DMS153 treated with DMSO at 0.1 percent for 48 hours (cell line): Measurements from ENCODE around the gene OSBP2.

Experiments
- DNase-seq: peaks from one replicate; lab custom pipeline; 2025; ENCODE audit not compliant: unreplicated experiment; lab: John Stamatoyannopoulos, UW

The OSBP2 gene

DNA sequence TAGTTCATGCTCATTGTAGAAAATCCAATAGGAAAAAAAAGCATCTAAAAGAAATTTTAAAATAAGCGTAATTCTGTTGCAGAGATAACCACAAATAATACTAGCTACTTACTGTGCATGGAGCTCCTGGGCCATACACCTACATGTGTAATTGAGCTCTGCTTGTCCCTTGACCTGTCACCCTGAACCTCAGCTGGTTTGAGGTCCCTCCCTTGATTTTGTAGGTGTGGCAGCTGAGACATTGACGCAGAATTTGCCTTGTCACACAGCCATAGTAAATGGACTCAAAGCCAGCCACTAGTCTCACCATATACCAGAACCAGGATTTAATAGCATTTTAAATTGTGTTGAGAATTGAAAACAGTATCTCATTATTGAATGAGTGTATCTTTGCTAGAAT lies 138.6 kb downstream of the OSBP2 start:
- DNase-seq: no peak

DNA sequence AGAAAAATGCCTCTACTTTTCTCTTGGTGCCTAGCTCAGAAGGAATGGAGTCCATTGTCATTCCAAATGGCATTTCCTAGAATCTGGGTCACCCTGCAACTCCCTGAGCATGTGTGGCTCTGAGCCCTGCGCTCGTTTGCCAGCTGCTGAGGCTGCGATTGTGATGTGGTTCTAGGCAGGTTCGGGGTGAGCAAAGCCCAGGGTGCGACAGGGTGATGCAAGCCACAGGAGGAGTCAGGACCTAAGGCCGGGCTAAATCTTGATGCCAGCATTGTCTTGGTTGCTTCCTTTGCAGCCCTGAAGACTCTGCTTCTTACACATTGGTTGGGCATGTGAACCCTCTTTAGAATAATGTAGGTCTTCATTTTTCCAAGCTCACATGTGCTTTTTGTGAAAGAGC lies 142.9 kb downstream of the OSBP2 start:
- no peak for DNase-seq

DNA sequence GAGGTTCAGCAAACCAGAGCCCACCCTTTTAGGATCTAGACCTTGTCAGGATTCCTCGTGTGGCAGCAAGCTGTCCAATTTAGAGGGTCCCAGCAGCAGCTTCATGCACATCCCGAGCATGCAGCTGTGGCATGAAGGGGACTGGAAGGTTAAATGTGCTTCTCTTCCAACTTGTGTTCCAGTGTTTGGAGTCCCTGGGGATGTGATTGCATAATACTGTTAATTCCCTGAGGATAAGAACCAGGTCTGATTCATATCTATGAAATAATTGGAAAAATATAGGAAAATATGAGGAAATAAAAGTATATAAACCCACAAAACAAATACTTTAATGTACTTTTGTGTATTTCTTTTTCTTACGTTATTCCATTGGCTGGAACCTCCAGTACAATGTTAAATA lies 143.4 kb downstream of the OSBP2 start:
- DNase-seq: no peak

DNA sequence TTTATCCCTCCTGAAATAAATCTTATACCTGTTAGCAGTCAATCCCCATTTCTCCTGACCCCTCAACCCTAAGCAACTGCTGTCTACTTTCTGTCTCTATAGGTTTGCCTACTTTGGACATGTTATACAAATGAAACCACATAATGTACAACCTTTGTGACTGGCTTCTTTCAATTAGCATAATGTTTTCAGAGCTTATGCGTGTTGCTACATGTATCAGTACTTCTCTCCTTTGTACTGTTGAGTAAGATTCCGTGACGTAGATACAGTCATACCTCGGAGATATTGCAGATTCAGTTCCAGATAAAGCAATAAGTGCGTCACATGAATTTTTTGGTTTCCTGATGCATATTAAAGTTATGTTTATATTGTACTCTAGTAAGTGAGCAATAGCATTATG lies 146.6 kb downstream of the OSBP2 start:
- no peak for DNase-seq

DNA sequence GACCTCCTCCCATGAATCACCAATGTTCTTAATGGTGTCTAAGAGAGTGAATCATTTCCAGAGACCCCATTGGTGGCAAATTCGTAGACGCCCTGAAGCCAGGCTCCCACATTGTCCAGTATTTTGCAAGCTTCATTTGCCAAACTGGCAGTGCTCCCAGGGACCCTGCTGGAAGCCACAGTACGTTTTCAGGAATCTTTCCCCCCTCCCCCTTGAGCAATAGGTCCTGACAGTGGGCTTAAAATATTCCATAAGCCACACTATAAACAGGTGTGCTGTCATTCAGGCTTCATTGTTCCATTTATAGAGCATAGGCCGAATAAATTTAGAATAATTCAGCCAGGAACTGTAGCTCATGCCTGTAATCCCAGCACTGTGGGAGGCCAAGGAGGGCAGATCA lies 148.6 kb downstream of the OSBP2 start:
- DNase-seq: no peak

DNA sequence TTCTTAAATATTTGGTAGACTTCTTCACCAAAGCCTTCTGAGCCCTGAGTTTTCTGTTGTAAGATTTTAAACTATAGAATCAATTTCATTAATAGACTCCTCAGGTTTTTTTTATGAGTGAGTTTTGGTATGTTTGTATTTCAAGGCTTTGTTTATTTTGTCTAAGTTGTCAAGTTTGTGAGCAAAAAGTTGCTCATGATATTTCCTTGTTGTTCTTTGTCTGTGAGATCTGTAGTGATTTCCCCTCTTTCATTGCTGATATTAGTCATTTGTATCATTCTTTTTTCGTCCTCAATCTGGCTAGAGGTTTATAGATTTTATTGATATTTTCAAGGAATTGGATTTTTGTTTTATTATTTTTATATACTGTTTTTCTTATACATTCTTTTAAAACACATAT lies 152.9 kb downstream of the OSBP2 start:
- DNase-seq: no peak

DNA sequence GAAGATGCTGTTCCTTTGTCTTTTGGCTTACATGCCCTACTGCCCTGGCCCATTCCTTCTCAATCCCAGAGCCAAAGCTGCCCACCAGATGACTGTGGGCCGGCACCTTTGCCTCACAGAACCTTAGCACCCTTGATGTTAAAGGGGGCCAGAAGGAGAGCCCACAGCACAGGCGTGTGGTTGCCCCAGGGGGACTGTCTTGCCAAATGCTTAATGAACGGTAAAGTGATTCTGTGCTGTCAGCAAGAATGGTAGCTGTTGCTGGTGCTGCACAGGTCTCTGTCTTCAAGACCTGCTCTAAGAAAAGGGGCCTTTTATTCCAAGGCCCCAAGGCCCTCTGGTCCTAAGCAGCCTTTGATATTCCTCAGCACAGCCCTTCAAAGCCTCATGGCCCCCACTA lies 160.6 kb downstream of the OSBP2 start:
- no peak for DNase-seq

DNA sequence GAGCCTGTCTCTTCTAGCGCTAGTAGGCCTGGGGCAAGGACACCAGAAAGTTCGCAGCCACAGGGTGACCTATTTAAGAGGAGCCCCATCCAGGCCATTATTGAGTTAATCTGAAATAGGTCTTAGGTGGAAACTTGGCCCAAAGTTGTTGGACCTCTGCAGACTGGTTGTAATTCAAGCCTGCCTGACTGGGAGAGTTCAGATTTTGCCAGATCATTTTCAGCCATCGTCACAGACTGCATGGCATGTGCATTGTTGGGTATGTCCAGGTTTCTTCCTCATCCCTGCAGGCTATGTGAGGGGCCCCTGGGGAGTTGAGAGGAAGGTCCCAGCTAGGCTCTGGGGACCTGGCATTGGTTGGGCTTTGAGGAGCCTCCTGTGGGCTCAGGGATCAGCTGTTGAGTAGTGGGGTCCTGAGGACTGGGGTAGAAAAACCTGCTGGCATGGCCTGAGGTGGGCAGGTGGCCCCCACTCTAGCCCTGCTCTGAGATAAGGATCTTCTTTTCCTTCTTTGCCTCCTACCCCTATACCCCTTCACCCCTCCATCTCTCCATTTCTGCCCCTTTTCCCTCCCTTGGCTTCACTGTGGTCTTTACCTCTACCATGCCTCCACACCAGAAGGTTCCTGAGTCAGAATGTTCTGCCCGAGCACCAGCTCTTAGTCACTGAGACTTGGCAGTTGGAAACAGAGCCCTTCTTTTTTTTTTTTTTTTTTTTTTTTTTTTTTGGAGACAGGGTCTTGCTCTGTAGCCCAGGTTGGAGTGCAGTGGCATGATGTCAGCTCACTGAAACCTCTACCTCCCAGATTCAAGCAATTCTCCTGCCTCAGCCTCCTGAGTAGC lies 161.2 kb downstream of the OSBP2 start:
- DNase-seq: no peak

DNA sequence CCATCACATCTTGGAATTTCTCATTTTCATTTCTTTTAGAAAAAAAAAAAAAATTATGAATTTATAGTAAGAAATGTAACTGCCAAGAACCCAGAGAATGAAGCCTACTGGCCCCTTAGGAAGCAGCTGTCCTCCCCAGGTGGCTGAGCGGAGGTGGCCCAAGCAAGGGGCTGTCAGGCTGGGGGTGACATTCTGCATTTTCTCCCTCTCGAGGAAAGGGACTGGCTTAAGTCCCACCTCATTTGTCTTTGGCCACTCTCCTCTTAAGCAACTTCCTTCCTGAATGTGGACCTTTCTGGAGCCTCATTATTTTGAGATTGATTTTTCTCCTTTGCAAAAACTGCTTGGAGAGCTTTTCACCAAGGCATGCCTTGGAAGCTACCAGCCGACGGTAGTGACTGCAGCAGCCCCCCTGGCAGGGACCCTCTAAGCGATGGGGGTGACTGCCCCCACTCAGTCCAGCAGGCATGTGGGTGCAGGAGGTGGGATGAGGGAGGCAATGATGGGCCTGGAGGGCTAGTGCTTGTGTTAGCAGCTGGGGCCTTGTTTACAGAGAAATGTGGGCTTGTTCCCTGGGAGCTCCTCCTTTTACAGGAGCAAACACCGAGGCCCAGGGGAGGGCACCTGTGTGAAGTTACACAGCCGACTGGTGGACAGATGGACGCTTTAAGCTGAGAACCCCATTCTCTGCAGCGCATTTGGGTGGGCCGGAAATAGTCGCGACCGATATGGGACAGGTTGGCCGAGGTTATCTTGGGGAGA lies 162.2 kb downstream of the OSBP2 start:
- no peak for DNase-seq

DNA sequence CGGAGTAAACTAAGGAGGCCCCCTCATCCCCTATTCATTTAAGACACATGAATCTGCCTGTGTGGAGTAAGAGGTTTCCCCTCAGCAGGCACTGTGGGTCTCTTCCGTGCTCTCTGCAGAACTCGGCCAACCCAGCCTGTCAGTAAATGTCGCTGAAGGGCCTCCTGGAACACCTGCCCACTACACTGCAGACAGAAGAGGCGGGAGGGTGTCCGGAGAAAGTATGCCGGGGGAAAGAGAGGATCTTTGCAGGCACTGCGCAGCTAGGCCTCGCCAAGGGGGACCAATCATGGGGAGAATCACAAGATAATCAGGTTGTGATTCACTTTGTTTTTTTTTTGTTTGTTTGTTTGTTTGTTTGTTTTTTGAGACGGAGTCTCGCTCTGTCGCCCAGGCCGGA lies 163.1 kb downstream of the OSBP2 start:
- no peak for DNase-seq

DNA sequence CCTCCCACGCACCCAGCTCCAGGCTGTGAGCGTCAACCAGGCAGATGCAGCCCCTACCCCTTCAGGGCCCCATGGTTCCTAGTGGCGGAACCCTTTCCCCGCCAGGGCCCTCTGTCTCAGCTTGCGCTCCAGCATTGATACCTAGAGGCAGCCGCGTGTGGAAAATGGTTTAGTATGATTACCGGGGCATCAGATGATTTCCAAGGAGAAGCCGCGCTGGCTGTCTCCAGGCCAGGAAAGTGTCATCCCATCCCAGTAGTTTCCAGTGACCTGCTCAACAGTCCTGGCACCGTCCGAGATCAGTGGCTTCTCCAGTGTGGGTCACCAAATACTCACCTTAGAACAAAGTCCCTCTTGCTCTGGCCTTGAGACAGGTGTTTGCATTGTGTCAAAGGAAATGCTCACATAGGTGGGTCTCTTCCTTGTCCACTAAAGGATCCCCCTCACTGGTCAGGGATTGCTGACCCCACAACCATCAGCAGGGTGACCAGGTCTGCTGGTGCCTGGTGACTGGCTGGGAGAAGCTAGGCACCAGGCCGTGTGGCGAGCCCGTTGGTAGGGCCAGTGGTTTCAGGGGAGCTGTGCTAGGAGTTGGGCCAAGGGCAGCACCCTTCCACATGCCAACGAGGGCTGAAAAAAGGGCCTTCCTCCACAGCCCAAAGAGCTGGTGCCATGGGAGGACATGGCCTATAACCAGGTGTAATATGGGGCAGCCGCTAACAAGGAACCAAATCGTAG lies 164.5 kb downstream of the OSBP2 start:
- DNase-seq: no peak

DNA sequence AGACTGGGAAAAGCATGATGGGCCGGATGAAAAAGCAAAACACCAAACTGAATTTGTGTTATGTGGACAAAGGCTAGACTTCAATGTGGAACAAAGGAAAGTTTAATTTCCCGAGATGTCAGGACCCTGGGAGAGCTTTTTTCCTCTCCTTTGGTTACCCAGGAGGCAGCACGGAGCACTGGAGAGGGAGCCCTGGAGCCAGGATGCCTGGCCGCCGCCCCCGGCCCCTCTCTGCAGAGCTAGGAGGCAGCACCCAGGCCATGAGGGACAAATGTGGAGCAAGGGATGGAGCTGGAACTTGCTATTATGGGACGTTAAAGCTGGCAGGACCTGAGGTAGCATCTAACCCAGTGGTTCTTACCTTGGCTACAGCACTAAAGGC lies 165.0 kb downstream of the OSBP2 start:
- no peak for DNase-seq

DNA sequence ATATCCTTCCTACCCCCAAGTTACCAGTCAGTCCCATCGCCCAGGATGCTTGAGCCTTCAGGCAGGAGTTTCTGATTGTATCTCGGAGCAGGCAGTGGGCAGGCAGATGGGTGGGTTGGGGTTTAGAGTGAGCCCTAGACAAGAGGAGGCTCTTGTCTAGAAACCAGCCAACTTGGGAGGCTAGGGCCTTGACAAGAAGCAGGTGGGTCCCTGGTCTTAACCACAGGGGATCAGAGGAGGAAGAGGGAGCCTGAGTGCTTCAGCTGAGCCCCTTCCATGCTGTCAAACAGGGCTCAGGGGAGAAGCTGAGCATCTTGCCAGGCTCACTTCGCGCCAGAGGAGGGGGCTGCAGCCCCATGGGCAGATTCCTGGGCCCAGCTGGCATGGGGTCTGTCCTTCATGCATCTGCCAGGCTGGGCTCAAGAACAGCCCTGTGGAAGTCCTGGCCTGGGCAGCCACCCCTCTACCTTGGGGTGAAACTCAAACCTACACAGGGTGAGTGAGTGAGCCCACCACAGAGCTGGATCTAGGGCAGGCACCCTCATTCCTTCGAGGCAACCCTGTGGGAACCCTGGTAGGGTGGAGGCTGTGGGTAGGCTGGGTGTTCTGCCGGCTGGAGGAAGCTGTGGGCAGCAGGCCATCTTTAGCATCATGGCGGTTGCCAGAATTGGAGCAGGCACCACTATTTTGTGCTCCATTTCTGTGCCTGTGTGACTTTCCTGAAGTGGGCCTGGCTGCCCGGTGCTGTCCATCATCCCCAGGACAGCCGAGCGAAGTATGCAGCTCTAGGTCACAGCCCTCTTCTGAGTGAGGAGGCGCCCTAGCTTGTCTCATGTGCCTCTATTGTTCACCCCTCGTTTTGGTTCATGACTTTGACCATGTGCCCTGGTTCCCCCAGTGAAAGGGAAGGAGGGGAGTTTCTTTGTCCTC lies 165.8 kb downstream of the OSBP2 start:
- DNase-seq: no peak

DNA sequence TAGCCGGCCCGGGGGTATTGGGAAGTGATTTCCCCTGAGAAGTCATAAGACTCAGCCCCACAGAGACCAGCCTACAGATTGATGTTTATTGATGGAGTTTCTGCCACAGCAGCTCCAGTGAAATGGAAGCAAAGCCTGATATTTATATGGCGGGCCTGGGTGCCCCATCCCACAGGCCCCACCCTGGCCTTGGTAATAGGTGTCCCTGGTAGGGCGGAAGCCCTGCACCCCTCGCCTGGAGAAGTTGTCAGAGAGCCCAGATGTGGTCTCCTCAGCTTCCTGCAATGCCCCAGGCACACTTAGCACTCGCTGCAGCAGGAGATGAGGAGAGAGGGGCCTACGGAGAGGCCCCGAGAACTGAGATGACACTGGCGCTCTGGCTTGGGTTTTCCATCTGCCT lies 166.5 kb downstream of the OSBP2 start:
- no peak for DNase-seq

DNA sequence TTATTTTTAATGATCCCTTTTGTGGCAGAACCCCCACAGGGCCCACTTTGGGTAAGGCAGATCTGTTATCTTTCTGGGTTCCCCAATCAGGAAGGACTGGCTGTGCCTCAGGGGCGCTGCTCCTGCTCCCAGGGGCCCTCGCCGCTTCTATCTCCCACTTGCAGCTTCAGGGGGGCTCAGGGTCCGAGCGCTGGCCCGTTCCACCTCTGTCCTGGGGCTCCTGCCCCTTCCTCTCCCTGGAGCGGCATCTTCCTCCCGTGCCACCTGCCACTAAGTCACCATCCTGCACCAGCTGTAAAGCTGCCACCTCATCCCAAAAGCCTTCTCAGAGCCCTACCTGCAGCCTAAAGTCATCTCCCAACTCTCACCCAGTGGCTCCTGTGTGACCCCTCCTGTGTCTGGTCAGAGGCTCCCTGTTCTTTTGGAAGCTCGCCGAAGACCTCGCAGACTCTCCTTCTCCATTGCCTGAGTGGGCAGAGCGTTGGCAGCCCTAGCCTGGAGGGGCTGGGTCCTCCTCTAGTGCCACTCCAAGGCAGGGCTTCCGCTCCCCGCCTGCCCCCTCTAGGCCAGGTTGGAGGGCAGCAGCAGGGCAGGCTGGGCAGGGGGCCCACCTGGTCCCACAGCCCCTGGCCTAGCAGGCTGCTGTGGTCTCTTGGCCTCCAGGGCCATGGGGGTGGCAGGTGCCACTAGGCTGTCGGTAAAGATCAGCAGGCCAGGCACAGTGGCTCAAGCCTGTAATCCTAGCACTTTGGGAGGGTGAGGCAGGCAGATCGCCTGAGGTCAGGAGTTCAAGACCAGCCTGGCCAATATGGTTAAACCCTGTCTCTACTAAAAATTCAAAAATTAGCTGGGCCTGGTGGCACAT lies 167.2 kb downstream of the OSBP2 start:
- DNase-seq: no peak

DNA sequence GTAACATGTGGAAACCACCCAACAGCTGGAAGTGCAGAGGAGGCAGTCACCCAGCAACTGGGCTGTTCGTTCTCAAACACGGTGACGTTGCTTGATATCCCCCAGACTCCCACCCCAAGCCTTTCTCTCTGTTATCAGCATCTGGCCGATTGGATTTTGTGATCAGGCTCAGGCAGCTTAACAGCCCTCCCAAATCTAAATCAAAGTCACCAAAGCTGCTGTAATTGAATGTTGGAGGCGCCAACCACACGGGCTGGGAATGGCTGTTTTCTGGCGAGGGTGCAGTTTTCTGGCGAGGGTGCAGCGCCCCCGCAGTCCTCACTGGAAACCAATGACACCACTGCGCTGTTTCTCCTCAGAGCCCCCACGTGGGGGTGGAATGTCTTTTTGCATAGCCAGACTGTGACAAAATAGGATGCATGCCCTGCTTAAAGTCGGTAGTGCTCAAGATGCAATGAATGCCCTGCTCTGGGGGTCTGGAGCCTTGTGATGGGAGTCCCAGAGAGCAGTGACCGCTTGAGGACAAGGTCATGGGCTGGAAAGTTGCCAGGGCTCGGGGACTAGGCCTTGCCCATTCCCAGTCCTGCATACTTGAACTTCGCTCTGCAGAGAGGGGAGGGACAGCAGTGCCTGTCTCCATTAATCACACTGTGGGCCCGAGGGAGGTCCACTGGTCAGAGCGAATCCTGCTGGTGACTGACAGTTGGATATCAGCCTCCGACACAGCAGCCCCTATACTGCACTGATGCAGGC lies 168.6 kb downstream of the OSBP2 start:
- no peak for DNase-seq

DNA sequence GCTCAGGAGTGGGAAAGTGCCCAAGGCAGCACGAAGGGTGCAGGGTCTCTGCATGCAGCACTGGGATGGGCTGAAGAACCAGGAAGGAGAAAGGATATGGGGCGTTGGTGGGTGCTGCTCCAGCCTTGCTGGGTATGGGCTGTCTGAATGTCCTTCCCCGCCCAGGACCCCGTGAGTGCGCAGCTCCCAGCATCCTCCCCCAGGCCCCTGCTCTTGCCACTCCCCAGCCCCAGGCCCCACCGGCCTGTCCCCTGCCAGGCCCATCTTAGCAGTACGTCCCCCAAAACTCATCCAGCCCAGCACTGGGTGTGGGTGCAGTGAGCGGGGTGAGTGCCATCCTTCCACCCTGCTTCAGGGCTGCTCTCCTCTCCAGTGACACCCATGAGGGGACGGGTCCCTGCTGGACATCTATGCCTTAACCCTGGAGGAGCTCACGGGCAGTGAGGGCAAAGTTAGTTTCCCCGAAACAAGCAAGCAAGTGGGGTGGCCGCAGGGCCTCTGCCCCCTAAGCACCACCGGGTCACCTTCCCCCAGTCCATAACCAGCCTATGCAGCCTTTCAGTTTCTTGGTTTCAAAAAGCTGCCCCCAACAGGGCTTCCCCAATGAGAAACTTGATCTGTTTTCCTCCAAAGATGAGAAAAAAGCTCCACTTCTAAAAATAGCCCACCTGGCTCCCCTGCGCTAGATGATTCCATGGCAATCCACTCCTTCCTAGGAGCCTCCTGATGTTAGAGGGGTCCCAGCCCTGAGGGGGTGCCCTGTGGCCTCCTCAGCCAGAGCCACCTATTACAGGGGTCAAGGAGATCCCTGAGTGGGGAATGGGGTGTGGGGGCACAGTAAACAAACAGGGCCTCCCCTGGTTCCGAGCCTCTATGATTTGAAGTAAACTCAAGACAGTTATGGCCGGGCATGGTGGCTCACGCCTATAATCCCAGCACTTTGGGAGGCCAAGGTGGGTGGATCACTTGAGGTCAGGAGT lies 170.1 kb downstream of the OSBP2 start:
- DNase-seq: no peak

DNA sequence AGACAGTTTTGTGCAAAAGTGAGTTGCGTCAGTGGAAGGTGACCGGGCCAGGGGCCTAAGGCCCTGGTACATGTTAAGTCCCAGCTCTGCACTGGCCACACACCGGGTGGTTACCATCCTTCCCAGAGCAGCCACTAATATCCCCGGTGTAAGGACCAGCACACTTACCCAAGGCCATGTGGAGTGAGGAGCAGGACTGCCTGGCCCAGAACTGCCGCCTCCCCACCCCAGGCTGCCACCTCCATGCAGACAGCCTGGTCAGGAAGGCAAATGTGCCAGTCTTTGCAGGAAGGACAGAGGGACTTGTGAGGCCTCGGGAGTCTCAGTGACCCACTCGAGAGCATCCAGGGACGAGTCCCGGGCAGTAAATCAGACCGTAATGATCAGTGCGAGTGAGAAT lies 171.0 kb downstream of the OSBP2 start:
- no peak for DNase-seq
